ENCODE data around the gene HNF1A. TPM values are rescaled to one million over a fixed set of nuclear protein-coding genes. Genes with fewer than 3 reads are reported as not detected.

Gene HNF1A
- total and polyA plus RNA-seq, 2 of the 13 experiments (the other 11 are each of a cell fraction or from before 2014, with no cell fraction given) = 13.4 to 34.7 TPM

- TF ChIP-seq MXD3 (CRISPR knock-in tag; IDR thresholded peaks at IDR 0.05) (no peak), ZNF567 (CRISPR knock-in tag; IDR thresholded peaks at IDR 0.05; ENCODE audit: borderline replicate concordance) (no peak; the same call in 1 of the 2 replicates), ZEB1 (IDR thresholded peaks at IDR 0.05; ENCODE audit: insufficient replicate concordance, low read depth) (no peak), FOXA1 (IDR thresholded peaks at IDR 0.05) (no peak), FOXA1 (CRISPR knock-in tag; IDR thresholded peaks at IDR 0.05) (no peak), ZNF317 (CRISPR knock-in tag; IDR thresholded peaks at IDR 0.05) (no peak), THYN1 (CRISPR knock-in tag; IDR thresholded peaks at IDR 0.05; ENCODE audit: borderline replicate concordance, low read depth) (no peak), NFAT5 (CRISPR knock-in tag; IDR thresholded peaks at IDR 0.05) (peak; percentile 47; the same call in 1 of the 2 replicates), SP1 (IDR thresholded peaks at IDR 0.05) (no peak), SP1 (CRISPR knock-in tag; IDR thresholded peaks at IDR 0.05) (no peak), ZFP36 (IDR thresholded peaks at IDR 0.05; ENCODE audit: borderline replicate concordance, low read depth, low read length, partially characterized antibody) (no peak), SOX13 (IDR thresholded peaks at IDR 0.05) (no peak), SOX13 (CRISPR knock-in tag; conservative IDR thresholded peaks at IDR 0.05 in 1 of 2, IDR thresholded peaks at IDR 0.05 in 1 of 2) (peak in 1 of 2 experiments; percentile 38; a peak in 1 of 4 replicates), DPF2 (CRISPR knock-in tag; IDR thresholded peaks at IDR 0.05; ENCODE audit: borderline replicate concordance, low read depth) (no peak), ARID5B (CRISPR knock-in tag; IDR thresholded peaks at IDR 0.05) (peak; percentile 44), ZNF446 (CRISPR knock-in tag; IDR thresholded peaks at IDR 0.05) (no peak), MBNL3 (CRISPR knock-in tag; conservative IDR thresholded peaks at IDR 0.05) (no peak), EHMT2 (IDR thresholded peaks at IDR 0.05; ENCODE audit: borderline replicate concordance, low read depth, low read length) (peak; percentile 94; the same call in 1 of the 2 replicates), ZNF772 (CRISPR knock-in tag; IDR thresholded peaks at IDR 0.05) (no peak), JUND (CRISPR knock-in tag; IDR thresholded peaks at IDR 0.05) (no peak), ZNF432 (CRISPR knock-in tag; IDR thresholded peaks at IDR 0.05; ENCODE audit: borderline replicate concordance) (no peak)
Measured at GRCh38 chr12:121015825-121016766, 37.8 kb downstream of the HNF1A start, which contains the start of gene C12orf43 (continued).

Measured in HepG2 (cell line).